COLO668 (cell line): Measurements from ENCODE around the gene SAP30BP.
A peak's percentile ranks its signal among the peaks of the same experiment; 100 is the strongest.

Experiments used
- DNase-seq: peaks from one replicate; lab custom pipeline; 2025; ENCODE audit not compliant: unreplicated experiment; lab: John Stamatoyannopoulos, UW

The SAP30BP gene

GRCh38 chr17:75666959-75667790 lies at the start of gene SAP30BP, which contains the start of gene RECQL5:
TSS of gene SAP30BP (plus strand) at chr17:75667338. CDS start at chr17:75667373, 35 bp downstream.
TSS of gene RECQL5 (minus strand) at chr17:75667154. CDS start at chr17:75666557, 597 bp downstream.
- DNase-seq, result peak; percentile 94

- DNase-seq, result no peak
Measured at GRCh38 chr17:75617675-75618074, 49.5 kb upstream of the SAP30BP start.

GRCh38 chr17:75619506-75620431 lies 47.4 kb upstream of the SAP30BP start:
- DNase-seq, result peak; percentile 23

- DNase-seq, result no peak
Measured at GRCh38 chr17:75621489-75621888, 45.6 kb upstream of the SAP30BP start.

GRCh38 chr17:75622076-75622475 lies 45.1 kb upstream of the SAP30BP start:
- no peak for DNase-seq

- no peak for DNase-seq
Measured at GRCh38 chr17:75622771-75623273, 44.3 kb upstream of the SAP30BP start.

GRCh38 chr17:75623386-75623785 lies 43.8 kb upstream of the SAP30BP start:
- no peak for DNase-seq

GRCh38 chr17:75624021-75624420 lies 43.1 kb upstream of the SAP30BP start:
- no peak for DNase-seq

GRCh38 chr17:75624714-75625345 lies 42.3 kb upstream of the SAP30BP start:
- no peak for DNase-seq

GRCh38 chr17:75625813-75626486 lies 41.2 kb upstream of the SAP30BP start:
- peak; percentile 7 for DNase-seq

GRCh38 chr17:75626496-75627038 lies 40.6 kb upstream of the SAP30BP start:
- DNase-seq, result no peak

- no peak for DNase-seq
Measured at GRCh38 chr17:75627094-75627493, 40.0 kb upstream of the SAP30BP start.

- DNase-seq, result no peak
Measured at GRCh38 chr17:75628425-75628824, 38.7 kb upstream of the SAP30BP start.

GRCh38 chr17:75629157-75629556 lies 38.0 kb upstream of the SAP30BP start:
- DNase-seq, result no peak

GRCh38 chr17:75630071-75630917 lies 36.8 kb upstream of the SAP30BP start:
- DNase-seq, result no peak

GRCh38 chr17:75631353-75631752 lies 35.8 kb upstream of the SAP30BP start:
- no peak for DNase-seq

GRCh38 chr17:75632428-75632827 lies 34.7 kb upstream of the SAP30BP start:
- no peak for DNase-seq

GRCh38 chr17:75632863-75633485 lies 34.2 kb upstream of the SAP30BP start, which contains the start of gene SMIM5:
TSS of gene SMIM5 (plus strand) at chr17:75633434. CDS start at chr17:75640202, 6,768 bp downstream.
- peak; percentile 60 for DNase-seq
